Endothelial cell of umbilical vein (primary cell): ENCODE results near the gene CHMP4A. TPM values are rescaled to one million over a fixed set of nuclear protein-coding genes. Genes with fewer than 3 reads are reported as not detected.

ENCODE experiments used
- BruUV-seq: library from RNA; stranded (reverse); fragments of 400-500 nt; replicated peaks from 2 replicates; lab custom pipeline; 2021; lab: Mats Ljungman, UMichigan
- CTCF ChIA-PET: fragments of 300-600, 350-600 bp; sonication (Branson Sonifier 250); formaldehyde crosslinking; loops from one replicate; lab custom pipeline; 2021; ENCODE audit warnings: antibody characterized with exemption, inconsistent platforms; lab: Charles Lee
- POLR2A ChIA-PET: fragments of 300-600, 350-600 bp; sonication (Branson Sonifier 250); formaldehyde crosslinking; loops from one replicate; lab custom pipeline; 2021; ENCODE audit warnings: antibody characterized with exemption, inconsistent platforms; lab: Charles Lee
- DNase-seq: peaks from one replicate; pipeline ENCODE4 v3.0.0-alpha.2; 2011; ENCODE audit warnings: low read depth, low spot score
- FAIRE-seq: peaks from 2 replicates; lab custom pipeline; 2011; peaks lifted over from hg19 to GRCh38; lab: Jason Lieb, UNC
- H2AFZ ChIP-seq: 2 replicates; pipeline ENCODE4 v1.6.0; 2012; ENCODE audit warnings: low read depth, low read length, control low read depth, inconsistent platforms
- H3K27ac ChIP-seq: 2 replicates; pipeline ENCODE4 v1.5.1; 2011; ENCODE audit warnings: low read depth, mild to moderate bottlenecking, control low read depth, low read length, moderate library complexity; ENCODE audit not compliant: insufficient read depth
- H3K27me3 ChIP-seq, 2 experiments: 2 replicates each; pipeline versions ENCODE4 v1.6.0 to v1.6.1; 2011; ENCODE audit warnings: low read length in 2 of 2, mixed read lengths in 1 of 2; ENCODE audit not compliant: control insufficient read depth in 2 of 2, insufficient read depth in 2 of 2
- H3K36me3 ChIP-seq, 2 experiments: 2 replicates in 1 of 2; 3 replicates in 1 of 2; pipeline ENCODE4 v1.5.1; 2011; ENCODE audit warnings: low read length in 2 of 2, mild to moderate bottlenecking in 1 of 2, moderate library complexity in 1 of 2; ENCODE audit not compliant: control insufficient read depth in 2 of 2, insufficient read depth in 2 of 2; ENCODE audit errors: extremely low read depth in 1 of 2
- H3K4me1 ChIP-seq: 3 replicates; pipeline ENCODE4 v1.5.1; 2011; ENCODE audit warnings: mild to moderate bottlenecking, low read length; ENCODE audit not compliant: control insufficient read depth, insufficient read depth; ENCODE audit errors: extremely low read depth
- H3K4me2 ChIP-seq: 2 replicates; pipeline ENCODE4 v1.6.1; 2011; ENCODE audit warnings: low read length, control low read depth, mixed read lengths; ENCODE audit not compliant: insufficient read depth
- H3K4me3 ChIP-seq, 3 experiments: fragments of 200-600 bp in 1 of 3; sonication (generic), shearing (Covaris generic) in 1 of 3; replicated peaks in 1 of 3; 2 replicates each; pipeline ENCODE4 v1.5.1; 2011 to 2016; ENCODE audit warnings: control low read depth in 3 of 3, low read length in 3 of 3, mild to moderate bottlenecking in 2 of 3, inconsistent platforms in 1 of 3, low read depth in 1 of 3, moderate library complexity in 1 of 3; ENCODE audit not compliant: insufficient read depth in 1 of 3
- H3K79me2 ChIP-seq: 2 replicates; pipeline ENCODE4 v1.6.0; 2012; ENCODE audit warnings: low read length, inconsistent platforms; ENCODE audit not compliant: control insufficient read depth, insufficient read depth
- H3K9ac ChIP-seq: replicated peaks from 2 replicates; pipeline ENCODE3; 2011; ENCODE audit warnings: low read length, control low read depth; ENCODE audit not compliant: insufficient read depth; ENCODE audit errors: extremely low read depth
- H3K9me1 ChIP-seq: replicated peaks from 3 replicates; pipeline ENCODE4 v1.6.0; 2011; ENCODE audit warnings: mild to moderate bottlenecking, low read length; ENCODE audit not compliant: control insufficient read depth, insufficient read depth; ENCODE audit errors: extremely low read depth
- H3K9me3 ChIP-seq: replicated peaks from 2 replicates; pipeline ENCODE4 v1.5.1; 2012; ENCODE audit warnings: low read length, inconsistent platforms; ENCODE audit not compliant: control insufficient read depth, insufficient read depth
- H4K20me1 ChIP-seq: replicated peaks from 2 replicates; pipeline ENCODE3; 2011; ENCODE audit warnings: mild to moderate bottlenecking, low read length; ENCODE audit not compliant: control insufficient read depth, insufficient read depth; ENCODE audit errors: extremely low read depth
- CTCF ChIP-seq, 2 donors: IDR thresholded peaks; 1 replicate in 1 of 2; 2 replicates in 1 of 2; pipeline ENCODE4 v1.5.1; 2011; ENCODE audit warnings: low read length in 2 of 2, mild to moderate bottlenecking in 2 of 2, moderate library complexity in 2 of 2, control low read depth in 1 of 2, inconsistent platforms in 1 of 2, low read depth in 1 of 2; ENCODE audit not compliant: insufficient read depth in 1 of 2; ENCODE audit errors: extremely low read depth in 1 of 2
- EZH2 ChIP-seq: IDR thresholded peaks from 2 replicates; pipeline ENCODE4 v1.6.1; 2012; ENCODE audit warnings: borderline replicate concordance, low read depth, mild to moderate bottlenecking, moderate library complexity, low read length, inconsistent platforms; ENCODE audit not compliant: severe bottlenecking
- FOS ChIP-seq: IDR thresholded peaks from 2 replicates; pipeline ENCODE4 v1.6.1; 2011; ENCODE audit warnings: mild to moderate bottlenecking, low read length, moderate library complexity, borderline replicate concordance; ENCODE audit not compliant: insufficient read depth
- GATA2 ChIP-seq: IDR thresholded peaks from 2 replicates; pipeline ENCODE4 v1.7.0; 2011; ENCODE audit warnings: low read depth, mild to moderate bottlenecking, moderate library complexity, mixed read lengths, low read length; ENCODE audit not compliant: insufficient read length, insufficient read depth
- JUN ChIP-seq: IDR thresholded peaks from 2 replicates; pipeline ENCODE4 v1.6.1; 2011; ENCODE audit warnings: borderline replicate concordance, low read depth; ENCODE audit not compliant: insufficient read length, insufficient read depth
- MAX ChIP-seq: IDR thresholded peaks from 2 replicates; pipeline ENCODE4 v1.6.1; 2011; ENCODE audit not compliant: insufficient read depth, insufficient read length
- MYC ChIP-seq: IDR thresholded peaks from one replicate; pipeline ENCODE4 v1.6.1; 2011; ENCODE audit warnings: mild to moderate bottlenecking, low read depth, low read length
- POLR2A ChIP-seq: IDR thresholded peaks from 2 replicates; pipeline ENCODE4 v1.6.1; 2012; ENCODE audit warnings: low read depth, mild to moderate bottlenecking, control low read depth, low read length
- POLR2AphosphoS5 ChIP-seq: IDR thresholded peaks from 2 replicates; pipeline ENCODE4 v1.6.1; 2012; ENCODE audit warnings: low read depth, mild to moderate bottlenecking, control low read depth, low read length, moderate library complexity; ENCODE audit not compliant: insufficient read depth
- dilution Hi-C: fragments of 300-500 bp; cut with MboI; formaldehyde crosslinking; loops from one replicate; pipeline ENCODE4 v1.15.0; 2019; ENCODE audit warnings: low sequenced_read_pairs; ENCODE audit not compliant: extremely low pct_ligation_motif_present
- intact Hi-C: fragments of 100-400 bp; cut with micrococcal nuclease; formaldehyde crosslinking; loops from one replicate; pipeline ENCODE4 v1.10.0; 2022
- polyA plus RNA-seq, 4 experiments: library from polyadenylated mRNA; depleted of rRNA in 3 of 4; stranded (reverse) in 3 of 4; unstranded in 1 of 4; fragments of >200 nt; gene quantifications; 2 replicates each; pipeline versions ENCODE4 v1.2.1 to v1.2.3, GENCODE V29; 2011 to 2012; ENCODE audit warnings: missing spikeins in 1 of 4
- total RNA-seq: library from RNA; stranded (reverse); gene quantifications from 2 replicates; pipeline ENCODE4 v1.2.3, GENCODE V29; 2021

The CHMP4A gene
- total and polyA plus RNA-seq, 2 donors (not counting 3 experiments of a cell fraction or from before 2014, with no cell fraction given): 40.9 to 46.4 TPM

GRCh38 chr14:24176599-24176998 is 36.7 kb downstream of the CHMP4A start:
- CTCF ChIA-PET: no interaction called here
- Histone ChIP-seq H3K4me2 (no peak overlapping the region), H3K27me3 (no peaks in the 10 kb centered on the region), H3K9ac (no peak overlapping the region), H3K4me3 (no peak overlapping the region), H3K9me1 (no peaks in the 10 kb centered on the region), H2AFZ (no peak overlapping the region), H3K4me1 (peaks cover 3% of the 10 kb centered on the region), H3K79me2 (no peaks in the 10 kb centered on the region), H3K36me3 (peaks cover 0 to 18% of the 10 kb centered on the region in 2 experiments), H3K27ac (no peak overlapping the region), H4K20me1 (no peaks in the 10 kb centered on the region), H3K9me3 (no peaks in the 10 kb centered on the region)
- POLR2A ChIA-PET: no interaction called here
- intact Hi-C loops: no loop called here
- FAIRE-seq (no peak), DNase-seq (no peak)
- TF ChIP-seq POLR2A (no peak), EZH2 (no peak), GATA2 (no peak), FOS (no peak), MAX (no peak), JUN (no peak), POLR2AphosphoS5 (no peak), CTCF (IDR thresholded peaks at IDR 0.05; ENCODE audit: extremely low read depth in 1 of 2, insufficient read depth in 1 of 2, low read depth in 1 of 2, low read length in 2 of 2) (no peak), MYC (no peak)
- no TSS peak for BruUV-seq
- dilution Hi-C loops: no loop called here
